ENCODE measurements around the gene MAP1LC3B2.

DNA sequence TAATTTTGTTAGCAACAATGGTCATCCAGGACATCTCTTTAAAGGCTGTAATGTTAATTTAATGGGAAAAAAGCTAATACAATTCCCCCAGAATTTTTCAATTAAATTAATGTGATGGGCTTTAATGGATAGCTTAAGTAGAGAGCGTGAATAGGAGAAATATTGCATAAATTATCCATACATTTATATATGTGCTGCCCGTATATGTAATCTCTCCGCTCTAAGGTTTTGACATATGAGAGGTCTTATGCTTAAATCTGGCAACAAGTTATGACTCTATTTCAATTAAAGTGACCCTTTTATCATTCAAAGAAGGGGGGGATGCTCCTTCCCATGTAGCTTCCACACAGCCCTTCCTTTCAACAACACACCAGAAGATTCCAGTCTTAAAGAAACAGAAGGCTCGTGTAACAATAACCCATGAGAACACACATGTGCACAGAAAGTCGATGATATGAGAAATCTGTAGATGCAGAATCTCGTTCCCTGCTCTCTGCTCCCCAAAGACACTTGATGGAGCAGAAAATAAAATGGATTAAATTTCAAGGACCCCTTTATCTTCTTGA, 24.0 kb downstream of the MAP1LC3B2 start:
- TF ChIP-seq POLR2A (IDR thresholded peaks at IDR 0.05; ENCODE audit: low read depth, low read length) (no peak), POU2F2 (IDR thresholded peaks at IDR 0.05; ENCODE audit: low read depth, low read length) (no peak), POLR2AphosphoS5 (IDR thresholded peaks at IDR 0.05; ENCODE audit: low read depth, low read length) (no peak)

All from GM12891 (cell line).